H1 (cell line): ENCODE measurements around the gene TBC1D12. TPM values are rescaled to one million over a fixed set of nuclear protein-coding genes. Genes with fewer than 3 reads are reported as not detected.

Experiments used
- CTCF ChIA-PET: fragments of 300-600 bp; sonication (Branson Sonifier 250); formaldehyde crosslinking; loops from one replicate; lab custom pipeline; 2021; ENCODE audit not compliant: partially characterized antibody; lab: Charles Lee
- POLR2A ChIA-PET: fragments of 300-600 bp; sonication (Branson Sonifier 250); formaldehyde crosslinking; loops from one replicate; lab custom pipeline; 2021; ENCODE audit warnings: inconsistent platforms; ENCODE audit not compliant: partially characterized antibody; lab: Charles Lee
- DNase-seq, 2 experiments: peaks; one replicate each; pipeline versions ENCODE4 v3.0.0 to v3.0.0-alpha.2; 2010 to 2022; ENCODE audit warnings: low spot score in 2 of 2, low read depth in 1 of 2, mixed read lengths in 1 of 2
- FAIRE-seq: peaks from 2 replicates; lab custom pipeline; 2011; peaks lifted over from hg19 to GRCh38; lab: Jason Lieb, UNC
- H2AFZ ChIP-seq: 2 replicates; pipeline ENCODE4 v1.8.1; 2012; ENCODE audit warnings: low read length, inconsistent platforms
- H2AK5ac ChIP-seq: 2 replicates; pipeline ENCODE4 v1.6.1; 2013; ENCODE audit warnings: low read depth, low read length
- H2BK120ac ChIP-seq: replicated peaks from 2 replicates; pipeline ENCODE3; 2013; ENCODE audit warnings: low read depth, low read length, inconsistent platforms
- H2BK12ac ChIP-seq: 2 replicates; pipeline ENCODE4 v1.6.1; 2013; ENCODE audit warnings: low read depth, low read length
- H2BK15ac ChIP-seq: 2 replicates; pipeline ENCODE4 v1.6.1; 2013; ENCODE audit warnings: low read length
- H2BK20ac ChIP-seq: 2 replicates; pipeline ENCODE4 v1.6.1; 2013; ENCODE audit warnings: low read length
- H2BK5ac ChIP-seq: 2 replicates; pipeline ENCODE4 v1.6.1; 2013; ENCODE audit warnings: low read depth, low read length
- H3K14ac ChIP-seq: 2 replicates; pipeline ENCODE4 v1.6.1; 2013; ENCODE audit warnings: inconsistent platforms; ENCODE audit not compliant: insufficient read length
- H3K18ac ChIP-seq: 2 replicates; pipeline ENCODE4 v1.6.1; 2013; ENCODE audit warnings: low read length; ENCODE audit errors: extremely low read depth
- H3K23ac ChIP-seq: 2 replicates; pipeline ENCODE4 v1.6.1; 2013; ENCODE audit warnings: inconsistent platforms; ENCODE audit not compliant: insufficient read length
- H3K23me2 ChIP-seq: 2 replicates; pipeline ENCODE4 v1.6.1; 2013; ENCODE audit warnings: low read depth, low read length
- H3K27ac ChIP-seq: 2 replicates; pipeline ENCODE4 v1.6.1; 2011; ENCODE audit warnings: low read depth, low read length, inconsistent platforms
- H3K27me3 ChIP-seq, 4 experiments: replicated peaks in 1 of 4; 1 replicate in 1 of 4; 2 replicates in 3 of 4; pipeline versions ENCODE4 v1.6.1 to v1.8.1; 2011 to 2013; ENCODE audit warnings: low read length in 3 of 4, mild to moderate bottlenecking in 3 of 4, inconsistent platforms in 2 of 4, mixed read lengths in 2 of 4, moderate library complexity in 1 of 4; ENCODE audit not compliant: control insufficient read depth in 3 of 4, insufficient read depth in 3 of 4; ENCODE audit errors: extremely low read depth in 1 of 4
- H3K36me3 ChIP-seq, 4 experiments: 2 replicates each; pipeline versions ENCODE4 v1.6.1 to v1.8.1; 2011 to 2013; ENCODE audit warnings: mild to moderate bottlenecking in 4 of 4, low read length in 3 of 4, moderate library complexity in 2 of 4, control low read depth in 1 of 4, inconsistent platforms in 1 of 4; ENCODE audit not compliant: insufficient read depth in 4 of 4, control insufficient read depth in 2 of 4
- H3K4ac ChIP-seq: replicated peaks from 2 replicates; pipeline ENCODE3; 2013; ENCODE audit warnings: low read length, low read depth, mixed read lengths, inconsistent platforms; ENCODE audit not compliant: insufficient read length
- H3K4me1 ChIP-seq, 4 experiments: replicated peaks in 1 of 4; 1 replicate in 1 of 4; 2 replicates in 3 of 4; pipeline versions ENCODE4 v1.6.1 to v1.8.1; 2011 to 2013; ENCODE audit warnings: low read length in 3 of 4, inconsistent platforms in 2 of 4, mixed read lengths in 1 of 4; ENCODE audit not compliant: insufficient read depth in 4 of 4, control insufficient read depth in 3 of 4
- H3K4me2 ChIP-seq, 2 experiments: 2 replicates each; pipeline versions ENCODE4 v1.6.1 to v1.8.1; 2011 to 2013; ENCODE audit warnings: low read depth in 2 of 2, low read length in 2 of 2, control low read depth in 1 of 2, inconsistent platforms in 1 of 2, mild to moderate bottlenecking in 1 of 2; ENCODE audit not compliant: insufficient read depth in 1 of 2
- H3K4me3 ChIP-seq, 4 experiments: fragments of 200-600, 300-600 bp in 1 of 4; sonication (generic), shearing (Covaris generic), sonication (Bioruptor Twin) in 1 of 4; 2 replicates each; pipeline versions ENCODE4 v1.5.1 to v1.8.1; 2011 to 2016; ENCODE audit warnings: low read length in 4 of 4, low read depth in 3 of 4, control low read depth in 2 of 4, inconsistent platforms in 2 of 4, mild to moderate bottlenecking in 2 of 4, mixed read lengths in 1 of 4, moderate library complexity in 1 of 4; ENCODE audit not compliant: insufficient read depth in 2 of 4; ENCODE audit errors: extremely low read depth in 1 of 4
- H3K56ac ChIP-seq: replicated peaks from 2 replicates; pipeline ENCODE3; 2013; ENCODE audit warnings: low read depth, mild to moderate bottlenecking, mixed read lengths, low read length, inconsistent platforms; ENCODE audit not compliant: insufficient read length
- H3K79me1 ChIP-seq: 2 replicates; pipeline ENCODE4 v1.6.1; 2013; ENCODE audit warnings: low read depth, low read length, control low read depth
- H3K79me2 ChIP-seq, 2 experiments: 2 replicates each; pipeline versions ENCODE4 v1.6.1 to v1.8.1; 2012 to 2013; ENCODE audit warnings: low read length in 2 of 2, mild to moderate bottlenecking in 2 of 2, inconsistent platforms in 1 of 2; ENCODE audit not compliant: insufficient read depth in 2 of 2, control insufficient read depth in 1 of 2
- H3K9ac ChIP-seq, 4 experiments: replicated peaks in 1 of 4; 1 replicate in 1 of 4; 2 replicates in 3 of 4; pipeline versions ENCODE4 v1.6.1 to v1.8.1; 2011 to 2013; ENCODE audit warnings: low read depth in 3 of 4, low read length in 3 of 4, control low read depth in 2 of 4, mild to moderate bottlenecking in 2 of 4, moderate library complexity in 2 of 4, inconsistent platforms in 1 of 4; ENCODE audit errors: extremely low read depth in 1 of 4
- H3K9me3 ChIP-seq, 2 experiments: 2 replicates each; pipeline versions ENCODE4 v1.6.1 to v1.8.1; 2012 to 2013; ENCODE audit warnings: mild to moderate bottlenecking in 2 of 2, moderate library complexity in 2 of 2, control low read depth in 1 of 2, inconsistent platforms in 1 of 2, low read depth in 1 of 2, low read length in 1 of 2, mixed read lengths in 1 of 2; ENCODE audit not compliant: insufficient read depth in 2 of 2
- H4K20me1 ChIP-seq, 2 experiments: replicated peaks in 1 of 2; 2 replicates each; pipeline versions ENCODE3 to v1.8.1; 2011 to 2013; ENCODE audit warnings: inconsistent platforms in 2 of 2, low read length in 2 of 2, mild to moderate bottlenecking in 1 of 2; ENCODE audit not compliant: insufficient read depth in 2 of 2, control insufficient read depth in 1 of 2
- H4K5ac ChIP-seq: 2 replicates; pipeline ENCODE4 v1.6.1; 2013; ENCODE audit warnings: low read length, low read depth, mixed read lengths, inconsistent platforms; ENCODE audit not compliant: insufficient read length
- H4K8ac ChIP-seq: 2 replicates; pipeline ENCODE4 v1.8.0; 2013; ENCODE audit warnings: mild to moderate bottlenecking, moderate library complexity, low read length, inconsistent platforms; ENCODE audit not compliant: insufficient read depth; ENCODE audit errors: extremely low read depth
- H4K91ac ChIP-seq: replicated peaks from 2 replicates; pipeline ENCODE3; 2013; ENCODE audit warnings: low read length, mixed read lengths, inconsistent platforms; ENCODE audit not compliant: insufficient read length
- CHD1 ChIP-seq: IDR thresholded peaks from 2 replicates; pipeline ENCODE4 v1.6.1; 2012; ENCODE audit warnings: low read depth, low read length, improper control_type of control experiment
- POLR2A ChIP-seq, 2 experiments: IDR thresholded peaks; 1 replicate in 1 of 2; 2 replicates in 1 of 2; pipeline ENCODE4 v1.6.1; 2011; ENCODE audit warnings: low read depth in 2 of 2, low read length in 2 of 2, mild to moderate bottlenecking in 2 of 2; ENCODE audit errors: control extremely low read depth in 1 of 2
- POLR2AphosphoS5 ChIP-seq: IDR thresholded peaks from 2 replicates; pipeline ENCODE4 v1.6.1; 2011; ENCODE audit warnings: low read depth, low read length
- SAP30 ChIP-seq: fragments of 300-600 bp; sonication (generic); IDR thresholded peaks from 2 replicates; pipeline ENCODE4 v1.7.1; 2012; ENCODE audit warnings: low read length, moderate library complexity, mild to moderate bottlenecking, inconsistent platforms; ENCODE audit not compliant: insufficient read depth, insufficient replicate concordance
- TCF12 ChIP-seq: IDR thresholded peaks from 2 replicates; pipeline ENCODE4 v1.6.1; 2011; ENCODE audit warnings: low read depth, mild to moderate bottlenecking, low read length
- WGBS, 2 experiments: shearing (Covaris generic) in 1 of 2; methylation state at CpG; one replicate each; pipeline versions ENCODE4 v1.1.6 to v1.1.7; 2013 to 2015; ENCODE audit warnings: low lambda C conversion rate in 2 of 2, mixed read lengths in 2 of 2, inconsistent platforms in 1 of 2, low coverage in 1 of 2, missing lambda C conversion rate in 1 of 2; ENCODE audit not compliant: insufficient replicate concordance in 2 of 2, insufficient coverage in 1 of 2, insufficient read length in 1 of 2; ENCODE audit errors: extremely low coverage in 1 of 2, missing lambda C conversion rate in 1 of 2; 5-methylcytosine and 5-hydroxymethylcytosine counted together
- polyA plus RNA-seq, 7 experiments: library from polyadenylated mRNA; depleted of rRNA in 3 of 7; stranded (reverse) in 5 of 7; unstranded in 2 of 7; fragments of >200 nt in 5 of 7; fragments of 200-250 nt in 2 of 7; gene quantifications; 1 replicate in 5 of 7; 2 replicates in 1 of 7; 4 replicates in 1 of 7; pipeline versions ENCODE4 v1.2.1 to v1.2.3, GENCODE V29; 2011 to 2013; ENCODE audit warnings: missing spikeins in 2 of 7, mixed read lengths in 2 of 7
- total RNA-seq: library from RNA; stranded (reverse); fragmentation: NEBNext Ultra II Directional; extraction: Animal tissue kit (Norgen Biotek cat#: 25700); gene quantifications from 2 replicates; pipeline ENCODE4 v1.2.1, GENCODE V29; 2021

Gene TBC1D12
- total and polyA plus RNA-seq, 2 of the 8 experiments (the other 6 are each of a cell fraction or from before 2014, with no cell fraction given) = 1.1 to 3.2 TPM

DNA sequence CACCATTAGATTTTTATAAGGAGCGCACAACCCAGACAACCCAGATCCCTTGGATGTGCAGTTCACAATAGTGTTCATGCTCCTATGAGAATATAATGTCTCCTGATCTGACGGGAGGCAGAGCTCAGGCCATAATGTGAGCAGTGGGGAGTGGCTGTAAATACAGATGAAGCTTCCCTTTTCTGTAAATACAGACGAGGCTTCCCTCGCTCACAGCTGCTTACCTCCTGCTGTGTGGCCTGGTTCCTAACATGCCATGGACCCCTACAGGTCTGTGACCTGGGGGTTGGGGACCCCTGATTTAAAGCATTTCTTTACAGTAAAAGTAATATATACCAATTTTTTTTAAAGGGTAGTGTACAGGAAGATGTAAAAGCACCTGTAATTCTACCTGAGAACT is 176.4 kb downstream of the TBC1D12 start:
- Histone ChIP-seq H3K56ac (no peak overlapping the region), H4K8ac (no peak overlapping the region), H3K23ac (no peak overlapping the region), H3K27me3 (no peaks in the 10 kb centered on the region), H2BK15ac (no peak overlapping the region), H3K4me3 (no peak overlapping the region), H4K91ac (no peak overlapping the region), H2BK20ac (no peak overlapping the region), H3K9me3 (no peaks in the 10 kb centered on the region), H3K4me1 (no peaks in the 10 kb centered on the region), H3K79me1 (no peaks in the 10 kb centered on the region), H3K9ac (no peak overlapping the region), H3K18ac (no peak overlapping the region), H2AK5ac (no peak overlapping the region), H3K23me2 (no peaks in the 10 kb centered on the region), H3K4ac (no peak overlapping the region), H4K5ac (no peak overlapping the region), H4K20me1 (peaks cover 1 to 4% of the 10 kb centered on the region in 2 experiments), H2BK120ac (no peak overlapping the region), H3K4me2 (no peak overlapping the region), H2AFZ (no peak overlapping the region), H2BK5ac (no peak overlapping the region), H3K36me3 (peaks cover 7 to 93% (median 41%) of the 10 kb centered on the region in 4 experiments), H3K79me2 (peaks cover 0 to 9% of the 10 kb centered on the region in 2 experiments; a peak in 1 of 4 replicates), H3K14ac (no peak overlapping the region), H2BK12ac (no peak overlapping the region), H3K27ac (no peak overlapping the region)
- CTCF ChIA-PET = interaction anchor here (1.3 kb wide), 1 partner anchor 22 kb away, joined by 3 read pairs; no protein-coding TSS in a partner anchor
- POLR2A ChIA-PET = interaction anchor here (1.0 to 6.7 kb wide), 9 partner anchors 8 to 33 kb away, joined by 3 to 81 read pairs (median 4); partner anchors contain the start of gene HELLS
- WGBS, 2 experiments = 83% methylated on average over 4 of the region's 4 CpGs; no CpG with 5 or more reads in 1 of the 2 experiments
- no peak for FAIRE-seq
- DNase-seq = no peak
- TF ChIP-seq POLR2AphosphoS5 = peak; percentile 63; the same call in 1 of the 2 replicates
- no peak for TF ChIP-seq SAP30
- TF ChIP-seq CHD1 = no peak
- 0 out of 2 replicates have a peak, but pooled peaks have one; percentile 29 for TF ChIP-seq TCF12
- no peak; a peak in 1 of 3 replicates for TF ChIP-seq POLR2A (IDR thresholded peaks at IDR 0.05; ENCODE audit: control extremely low read depth in 1 of 2, low read depth in 2 of 2, low read length in 2 of 2)
